Measurements from ENCODE around the gene CCDC149.

CCDC149 gene

GRCh38 chr4:24799196-24799543 is 113.7 kb downstream of the CCDC149 start:
- no peak for DNase-seq

- DNase-seq = no peak
Observed at GRCh38 chr4:24798036-24798610, 114.7 kb downstream of the CCDC149 start.

GRCh38 chr4:24796620-24797019 is 116.2 kb downstream of the CCDC149 start:
- DNase-seq = no peak

GRCh38 chr4:24795666-24796381 is 117.0 kb downstream of the CCDC149 start:
- no peak for DNase-seq

DNA sequence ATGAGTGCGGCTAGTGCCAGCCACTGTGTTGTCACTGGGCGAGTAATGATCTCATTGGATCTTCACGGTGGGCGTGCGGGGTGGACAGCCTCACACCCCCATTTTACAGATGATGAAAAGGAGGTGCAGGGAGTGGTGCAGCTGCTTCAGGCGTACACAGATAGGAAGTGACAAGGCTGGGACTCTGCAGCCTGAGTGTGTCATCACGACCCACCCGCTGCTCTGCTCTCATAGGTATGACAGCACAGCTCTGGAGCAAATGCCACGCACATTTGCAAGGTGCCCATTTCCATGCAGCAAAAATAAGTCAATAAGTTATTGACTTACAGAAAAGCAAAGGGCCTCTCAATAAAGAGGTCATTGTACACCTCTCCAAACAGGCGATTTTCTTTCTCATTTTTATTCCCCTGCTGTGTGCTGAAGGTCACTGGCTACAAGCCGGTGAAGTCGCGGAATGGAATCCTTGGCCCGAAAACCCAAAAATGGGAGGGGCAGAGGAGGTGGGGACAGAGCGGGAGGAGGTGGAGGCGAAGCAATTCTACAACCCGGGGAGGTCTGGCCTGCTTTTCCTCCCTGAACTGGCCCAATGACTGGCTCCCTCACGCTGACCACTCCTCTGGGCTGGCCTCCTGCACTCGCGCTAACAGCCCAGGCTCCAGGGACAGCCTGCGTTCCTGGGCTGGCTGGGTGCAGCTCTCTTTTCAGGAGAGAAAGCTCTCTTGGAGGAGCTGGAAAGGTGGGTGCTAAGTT is 117.8 kb downstream of the CCDC149 start, which contains the start of gene SOD3:
Gene SOD3 (plus strand): TSS at position 658 of the 750 bp plus-strand sequence. CDS start 3,949 bp downstream, outside the sequence.
- no peak for DNase-seq

GRCh38 chr4:24794480-24794879 is 118.4 kb downstream of the CCDC149 start:
- no peak for DNase-seq

DNA sequence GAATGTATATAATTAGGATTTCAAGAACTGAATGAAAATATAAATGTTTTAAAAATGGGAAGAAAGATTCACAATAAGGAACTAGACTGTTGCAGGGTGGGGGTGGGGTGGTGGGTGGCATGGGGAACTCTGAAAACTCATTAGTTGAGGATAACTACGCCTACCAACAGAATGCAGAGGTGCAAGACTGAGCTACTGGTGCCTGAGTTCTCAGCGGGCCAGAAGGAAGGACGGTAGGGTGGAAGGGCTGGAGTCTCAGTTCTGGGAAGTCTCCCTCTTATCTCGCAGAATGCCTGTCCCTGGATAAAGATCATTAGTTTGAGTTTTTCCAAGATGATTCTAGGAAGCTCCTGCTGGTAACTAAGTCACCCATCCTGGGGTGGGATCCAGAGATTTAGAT is 118.8 kb downstream of the CCDC149 start:
- no peak for DNase-seq

GRCh38 chr4:24793219-24794005 is 119.4 kb downstream of the CCDC149 start:
- no peak for DNase-seq

GRCh38 chr4:24792552-24792951 is 120.3 kb downstream of the CCDC149 start:
- DNase-seq = no peak

DNA sequence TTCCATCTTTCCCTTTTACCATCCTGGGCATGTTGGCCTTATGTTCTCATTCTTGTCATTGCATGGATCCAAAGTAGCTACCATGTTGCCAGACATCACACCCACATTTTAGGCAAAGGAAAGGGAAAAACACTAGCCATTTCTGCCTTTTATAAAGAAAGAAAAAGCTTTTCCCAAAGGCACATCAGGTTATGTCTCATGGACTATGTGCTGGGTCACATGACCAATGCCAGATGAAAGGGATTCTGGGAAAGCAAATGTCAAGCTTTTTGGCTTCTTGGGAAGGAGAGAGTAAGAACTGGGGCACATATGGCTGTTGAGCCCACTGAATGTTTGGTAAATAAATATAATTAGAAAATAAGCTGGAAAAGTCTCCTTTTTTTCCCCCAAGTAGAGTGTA is 121.8 kb downstream of the CCDC149 start:
- no peak for DNase-seq

DNA sequence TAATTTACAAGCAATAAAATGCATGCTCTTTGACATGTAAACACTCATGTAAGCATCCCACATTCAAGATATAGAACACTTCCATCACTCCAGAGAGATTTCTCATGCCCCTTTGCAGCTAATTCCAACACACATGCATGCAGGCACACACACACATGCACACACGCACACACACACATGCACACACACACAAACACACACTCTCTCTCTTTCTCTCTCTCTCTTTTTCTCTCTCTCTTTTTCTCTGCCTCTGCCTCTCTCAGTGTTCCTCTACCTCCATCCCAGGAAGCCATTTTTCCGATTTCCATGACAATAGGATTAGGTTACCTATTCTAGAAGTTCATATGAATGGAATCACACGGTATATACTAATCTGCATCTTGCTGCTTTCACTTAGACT is 129.3 kb downstream of the CCDC149 start:
- no peak for DNase-seq

DNA sequence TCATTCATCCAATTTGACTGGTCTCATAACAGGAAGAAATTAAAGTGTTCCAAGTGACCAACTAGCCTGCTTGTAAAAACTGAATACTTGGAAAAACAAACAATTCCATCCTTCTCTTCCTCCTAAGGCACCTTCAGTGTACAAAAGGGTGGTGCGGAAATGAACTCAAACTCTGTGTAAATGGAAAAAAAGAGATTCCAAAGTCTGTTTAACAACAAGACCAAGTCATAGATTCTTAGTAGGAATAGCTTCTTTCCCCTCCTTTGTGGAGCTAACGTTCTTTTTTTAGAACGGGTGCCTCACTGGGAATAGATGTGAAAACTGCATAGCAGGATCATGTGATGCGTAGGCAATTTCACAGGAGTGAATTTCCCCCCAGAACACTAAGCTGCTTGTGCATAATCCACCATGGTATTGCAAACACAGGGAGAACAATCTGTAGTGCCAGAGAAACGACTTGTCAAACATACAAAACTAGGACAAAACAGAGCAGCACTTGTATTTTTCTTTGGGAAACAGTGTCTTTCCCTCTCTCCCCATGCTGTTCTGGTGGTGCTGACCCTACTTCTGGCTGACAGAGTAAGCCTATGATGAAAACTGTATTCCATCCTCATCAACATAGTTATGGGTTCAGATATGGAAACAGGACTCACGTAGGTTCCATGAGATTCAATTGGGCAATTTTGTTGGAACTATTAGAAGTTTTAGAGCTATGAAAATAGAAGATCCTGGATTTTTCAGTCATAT is 130.7 kb downstream of the CCDC149 start:
- DNase-seq = no peak

DNA sequence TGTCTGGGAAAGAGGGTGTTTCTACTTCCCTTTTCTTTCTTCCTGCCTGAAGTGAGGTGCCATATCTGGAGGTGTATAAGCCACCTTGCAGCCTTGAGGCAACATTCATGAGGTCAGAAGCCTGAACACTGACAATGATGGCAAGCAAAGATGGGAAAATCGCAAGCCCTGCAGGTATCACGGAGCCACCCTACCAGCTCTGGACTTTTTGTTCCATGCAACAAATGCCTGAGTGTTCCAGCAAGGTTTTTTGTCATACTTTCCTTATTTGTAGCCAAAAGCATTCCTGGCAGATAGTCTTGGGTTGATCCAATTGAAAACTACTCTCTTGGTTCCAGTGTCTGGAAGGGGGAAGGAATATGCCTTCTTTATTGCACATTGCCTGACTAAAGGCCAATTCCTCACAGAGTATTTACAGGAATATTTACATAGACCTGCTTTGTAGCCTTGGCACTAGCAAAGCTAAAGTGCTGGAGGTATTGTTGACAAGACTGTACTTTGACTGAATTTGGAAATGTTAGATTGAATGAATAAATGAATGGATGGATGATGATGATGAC is 131.8 kb downstream of the CCDC149 start:
- DNase-seq = no peak

- DNase-seq = no peak
Observed at GRCh38 chr4:24778464-24779225, 134.2 kb downstream of the CCDC149 start.

GRCh38 chr4:24777536-24778463 is 135.0 kb downstream of the CCDC149 start:
- DNase-seq = no peak

- no peak for DNase-seq
Observed at GRCh38 chr4:24775750-24776149, 137.1 kb downstream of the CCDC149 start.

- DNase-seq = no peak
Observed at GRCh38 chr4:24775032-24775605, 137.7 kb downstream of the CCDC149 start.

DNA sequence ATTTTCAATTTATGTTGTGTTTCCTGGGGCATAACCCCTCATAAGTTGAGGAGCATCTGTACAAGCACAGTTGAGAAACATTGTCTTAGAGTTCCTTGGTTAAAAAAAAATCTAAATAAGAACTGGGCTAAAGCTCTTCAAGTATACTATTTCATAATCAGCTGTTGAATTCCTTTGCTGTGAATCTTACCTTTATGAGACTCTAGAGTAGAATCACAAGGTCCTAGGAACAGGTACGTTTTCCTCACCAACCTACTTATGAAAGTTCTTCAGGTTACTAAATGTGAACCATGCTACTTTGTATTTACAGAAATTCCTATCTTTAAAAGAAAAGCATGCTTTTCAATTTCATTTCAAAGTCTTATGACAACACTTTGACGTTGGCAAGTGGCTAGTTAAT is 138.4 kb downstream of the CCDC149 start:
- DNase-seq = no peak

DNA sequence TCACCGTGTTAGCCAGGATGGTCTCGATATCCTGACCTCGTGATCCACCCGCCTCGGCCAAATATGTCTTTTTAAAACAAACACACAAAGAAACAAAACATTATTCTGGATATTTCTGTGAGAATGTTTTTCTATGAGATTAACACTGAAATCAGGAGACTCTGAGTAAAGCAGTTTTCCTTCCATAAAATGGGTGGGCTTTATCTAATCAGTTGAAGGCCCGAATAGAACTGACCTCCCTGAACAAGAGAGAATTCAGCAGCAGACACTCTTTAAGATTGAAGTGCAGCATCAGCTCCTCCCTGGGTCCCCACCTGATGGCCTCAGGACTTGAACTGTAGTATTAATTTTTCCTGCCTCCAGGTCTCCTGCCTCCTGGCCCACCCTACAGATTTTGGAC is 139.9 kb downstream of the CCDC149 start:
- DNase-seq = no peak

Measured in activated CD4-positive, alpha-beta T cell treated with anti-CD3 and anti-CD28 coated beads, Interleukin-2, amount 50 U/mL, for 1 hour (primary cell).